ENCODE data around the gene MPZL1. TPM values are rescaled to one million over a fixed set of nuclear protein-coding genes. Genes with fewer than 3 reads are reported as not detected.

MPZL1 gene
- total and polyA plus RNA-seq, 2 of the 8 experiments (the other 6 are each of a cell fraction or from before 2014, with no cell fraction given) = 37.8 to 120 TPM

DNA sequence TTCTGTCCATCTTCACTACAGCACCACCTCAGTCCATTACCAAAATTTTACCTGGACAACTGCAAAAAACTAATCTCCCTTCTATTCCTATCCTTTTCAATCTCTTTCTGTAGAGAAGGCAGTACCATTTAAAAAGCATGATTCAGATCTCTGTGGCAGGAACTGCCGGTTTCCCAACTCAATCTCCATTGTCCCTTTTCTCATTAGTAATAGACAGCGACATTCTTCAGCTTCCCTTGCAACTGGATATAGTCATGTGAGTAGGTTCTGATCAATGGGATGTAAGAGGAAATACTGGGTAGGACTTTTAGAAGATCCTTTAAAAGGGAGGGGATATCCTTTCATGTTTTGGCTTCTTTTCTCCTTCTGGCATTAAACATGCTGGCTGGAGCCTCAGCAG is 117.2 kb downstream of the MPZL1 start:
- DNase-seq (ENCODE audit: low read depth in 1 of 2, low spot score in 2 of 2) (no peak), FAIRE-seq (no peak)
- 91% methylated on average over 2 of the region's 2 CpGs; no CpG with 5 or more reads in 1 of the 2 experiments for WGBS, 2 experiments (ENCODE audit: extremely low coverage in 1 of 2, insufficient coverage in 1 of 2, insufficient read length in 1 of 2, insufficient replicate concordance in 2 of 2, low coverage in 1 of 2, low lambda C conversion rate in 2 of 2, missing lambda C conversion rate in 1 of 2)
- H3K23ac ChIP-seq (ENCODE audit: insufficient read length) = no peak overlapping the region
- no peaks in the 10 kb centered on the region for H3K4me1 ChIP-seq (replicated peaks in 1 of 4; ENCODE audit: control insufficient read depth in 3 of 4, insufficient read depth in 4 of 4, low read length in 3 of 4)
- H3K14ac ChIP-seq (ENCODE audit: insufficient read length) = no peak overlapping the region
- no peak overlapping the region for H3K4ac ChIP-seq (replicated peaks; ENCODE audit: insufficient read length, low read depth, low read length)
- H3K56ac ChIP-seq (replicated peaks; ENCODE audit: insufficient read length, low read depth, low read length) = no peak overlapping the region
- POLR2A ChIA-PET (ENCODE audit: partially characterized antibody) = no interaction called here
- H4K8ac ChIP-seq (ENCODE audit: extremely low read depth, insufficient read depth, low read length) = no peak overlapping the region
- H4K5ac ChIP-seq (ENCODE audit: insufficient read length, low read depth, low read length) = no peak overlapping the region
- no peak overlapping the region for H3K4me2 ChIP-seq (ENCODE audit: insufficient read depth in 1 of 2, low read depth in 2 of 2, low read length in 2 of 2)
- no peak overlapping the region for H2BK12ac ChIP-seq (ENCODE audit: low read depth, low read length)
- H3K27me3 ChIP-seq (replicated peaks in 1 of 4; ENCODE audit: control insufficient read depth in 3 of 4, extremely low read depth in 1 of 4, insufficient read depth in 3 of 4, low read length in 3 of 4) = no peaks in the 10 kb centered on the region
- H3K79me1 ChIP-seq (ENCODE audit: low read depth, low read length) = no peaks in the 10 kb centered on the region
- no peaks in the 10 kb centered on the region for H3K36me3 ChIP-seq (ENCODE audit: control insufficient read depth in 2 of 4, insufficient read depth in 4 of 4, low read length in 3 of 4)
- CTCF ChIA-PET (ENCODE audit: partially characterized antibody) = interaction anchor here (0.6 kb wide), 1 partner anchor 277 kb away, joined by 3 read pairs; no protein-coding TSS in a partner anchor
- H3K79me2 ChIP-seq (ENCODE audit: control insufficient read depth in 1 of 2, insufficient read depth in 2 of 2, low read length in 2 of 2) = no peaks in the 10 kb centered on the region
- H3K9me3 ChIP-seq (ENCODE audit: insufficient read depth in 2 of 2, low read depth in 1 of 2, low read length in 1 of 2) = no peaks in the 10 kb centered on the region
- H2AFZ ChIP-seq (ENCODE audit: low read length) = peak overlapping the region; percentile 4; the same call in 1 of the 2 replicates
- H3K18ac ChIP-seq (ENCODE audit: extremely low read depth, low read length) = no peak overlapping the region
- no peak overlapping the region for H2BK120ac ChIP-seq (replicated peaks; ENCODE audit: low read depth, low read length)
- no peak overlapping the region for H2AK5ac ChIP-seq (ENCODE audit: low read depth, low read length)
- no peak overlapping the region for H3K9ac ChIP-seq (replicated peaks in 1 of 4; ENCODE audit: extremely low read depth in 1 of 4, low read depth in 3 of 4, low read length in 3 of 4)
- H2BK5ac ChIP-seq (ENCODE audit: low read depth, low read length) = no peak overlapping the region
- H2BK15ac ChIP-seq (ENCODE audit: low read length) = no peak overlapping the region
- H3K27ac ChIP-seq (ENCODE audit: low read depth, low read length) = no peak overlapping the region
- no peak overlapping the region for H4K91ac ChIP-seq (replicated peaks; ENCODE audit: insufficient read length, low read length)
- H4K20me1 ChIP-seq (replicated peaks in 1 of 2; ENCODE audit: control insufficient read depth in 1 of 2, insufficient read depth in 2 of 2, low read length in 2 of 2) = no peaks in the 10 kb centered on the region
- H3K23me2 ChIP-seq (ENCODE audit: low read depth, low read length) = no peaks in the 10 kb centered on the region
- H3K4me3 ChIP-seq (ENCODE audit: extremely low read depth in 1 of 4, insufficient read depth in 2 of 4, low read depth in 3 of 4, low read length in 4 of 4) = no peak overlapping the region
- no peak overlapping the region for H2BK20ac ChIP-seq (ENCODE audit: low read length)
- TF ChIP-seq RAD21 (IDR thresholded peaks at IDR 0.05 in 1 of 2, conservative IDR thresholded peaks at IDR 0.05 in 1 of 2; ENCODE audit: low read depth in 2 of 2, low read length in 2 of 2) = no peak
- TF ChIP-seq CHD2 (IDR thresholded peaks at IDR 0.05; ENCODE audit: low read length) = no peak
- no peak for TF ChIP-seq BACH1 (IDR thresholded peaks at IDR 0.05; ENCODE audit: low read length)
- no peak for TF ChIP-seq SP2 (IDR thresholded peaks at IDR 0.05; ENCODE audit: low read length)
- no peak for TF ChIP-seq CTBP2 (IDR thresholded peaks at IDR 0.05; ENCODE audit: borderline replicate concordance, insufficient read depth, insufficient read length, low read length)
- TF ChIP-seq, protein P1, sequence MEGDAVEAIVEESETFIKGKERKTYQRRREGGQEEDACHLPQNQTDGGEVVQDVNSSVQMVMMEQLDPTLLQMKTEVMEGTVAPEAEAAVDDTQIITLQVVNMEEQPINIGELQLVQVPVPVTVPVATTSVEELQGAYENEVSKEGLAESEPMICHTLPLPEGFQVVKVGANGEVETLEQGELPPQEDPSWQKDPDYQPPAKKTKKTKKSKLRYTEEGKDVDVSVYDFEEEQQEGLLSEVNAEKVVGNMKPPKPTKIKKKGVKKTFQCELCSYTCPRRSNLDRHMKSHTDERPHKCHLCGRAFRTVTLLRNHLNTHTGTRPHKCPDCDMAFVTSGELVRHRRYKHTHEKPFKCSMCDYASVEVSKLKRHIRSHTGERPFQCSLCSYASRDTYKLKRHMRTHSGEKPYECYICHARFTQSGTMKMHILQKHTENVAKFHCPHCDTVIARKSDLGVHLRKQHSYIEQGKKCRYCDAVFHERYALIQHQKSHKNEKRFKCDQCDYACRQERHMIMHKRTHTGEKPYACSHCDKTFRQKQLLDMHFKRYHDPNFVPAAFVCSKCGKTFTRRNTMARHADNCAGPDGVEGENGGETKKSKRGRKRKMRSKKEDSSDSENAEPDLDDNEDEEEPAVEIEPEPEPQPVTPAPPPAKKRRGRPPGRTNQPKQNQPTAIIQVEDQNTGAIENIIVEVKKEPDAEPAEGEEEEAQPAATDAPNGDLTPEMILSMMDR (IDR thresholded peaks at IDR 0.05; ENCODE audit: control extremely low read depth in 1 of 3, insufficient read depth in 1 of 3, low read depth in 1 of 3, low read length in 3 of 3) = no peak
- no peak for TF ChIP-seq ASH2L (IDR thresholded peaks at IDR 0.05; ENCODE audit: low read length)
- TF ChIP-seq, protein P2, sequence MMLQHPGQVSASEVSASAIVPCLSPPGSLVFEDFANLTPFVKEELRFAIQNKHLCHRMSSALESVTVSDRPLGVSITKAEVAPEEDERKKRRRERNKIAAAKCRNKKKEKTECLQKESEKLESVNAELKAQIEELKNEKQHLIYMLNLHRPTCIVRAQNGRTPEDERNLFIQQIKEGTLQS (IDR thresholded peaks at IDR 0.05; ENCODE audit: insufficient read depth, low read depth, low read length) = no peak
- no peak for TF ChIP-seq CEBPB (IDR thresholded peaks at IDR 0.05; ENCODE audit: low read depth, low read length)
- TF ChIP-seq GTF2F1 (IDR thresholded peaks at IDR 0.05; ENCODE audit: borderline replicate concordance, low read depth, low read length) = no peak
- TF ChIP-seq POU5F1 (IDR thresholded peaks at IDR 0.05; ENCODE audit: low read depth, low read length) = no peak
- no peak for TF ChIP-seq KDM4A (IDR thresholded peaks at IDR 0.05; ENCODE audit: low read depth, low read length, severe bottlenecking)
